ENCODE data around the gene SPIRE2. TPM values are rescaled to one million over a fixed set of nuclear protein-coding genes. Genes with fewer than 3 reads are reported as not detected.
"Not testable (repeated sequence)": the region's sequence is repeated elsewhere in the genome, so short reads cannot be mapped to it uniquely, and the experiment has no call there.

The SPIRE2 gene
- polyA plus RNA-seq, 3 donors = 9.3 to 10.2 (median 9.5) TPM

DNA sequence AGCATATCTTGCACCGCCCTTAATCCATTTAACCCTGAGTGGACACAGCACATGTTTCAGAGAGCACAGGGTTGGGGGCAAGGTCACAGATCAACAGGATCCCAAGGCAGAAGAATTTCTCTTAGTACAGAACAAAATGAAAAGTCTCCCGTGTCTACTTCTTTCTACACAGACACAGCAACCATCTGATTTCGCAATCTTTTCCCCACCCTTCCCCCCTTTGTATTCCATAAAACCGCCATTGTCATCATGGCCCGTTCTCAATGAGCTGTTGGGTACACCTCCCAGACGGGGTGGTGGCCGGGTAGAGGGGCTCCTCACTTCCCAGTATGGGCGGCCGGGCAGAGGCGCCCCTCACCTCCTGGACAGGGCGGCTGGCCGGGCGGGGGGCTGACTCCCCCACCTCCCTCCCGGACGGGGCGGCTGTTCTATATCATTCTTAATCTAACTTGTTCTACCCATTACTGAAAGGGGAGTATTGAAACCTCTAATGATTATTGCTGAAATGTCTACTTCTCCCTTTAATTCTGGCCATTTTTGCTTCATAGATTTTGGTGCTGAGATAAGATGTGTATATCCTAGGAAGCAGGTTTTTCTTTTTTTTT is 21.6 kb upstream of the SPIRE2 start:
- not testable (repeated sequence) for DNase-seq (ENCODE audit: low read depth in 3 of 3, low spot score in 2 of 3)

DNA sequence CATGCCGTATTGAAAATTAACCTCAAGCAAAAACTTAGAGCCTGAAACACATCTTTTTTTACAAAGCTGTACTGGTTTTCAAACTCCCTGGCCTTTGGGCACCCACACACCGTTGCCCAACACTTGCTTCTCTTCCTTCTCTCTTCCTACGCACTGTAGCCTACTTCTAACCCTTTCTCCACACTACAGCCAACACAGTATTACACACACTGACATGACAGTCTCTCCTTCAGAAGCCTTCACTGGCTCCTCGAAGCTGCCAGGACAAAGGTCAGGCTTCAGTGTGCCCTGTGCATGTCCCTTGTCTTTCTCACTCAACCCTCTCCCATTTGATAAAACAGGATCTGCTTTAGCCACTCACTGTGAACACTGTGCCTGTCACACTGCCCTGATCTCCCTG is 19.8 kb upstream of the SPIRE2 start:
- no peak for DNase-seq (ENCODE audit: low read depth in 3 of 3, low spot score in 2 of 3)

DNA sequence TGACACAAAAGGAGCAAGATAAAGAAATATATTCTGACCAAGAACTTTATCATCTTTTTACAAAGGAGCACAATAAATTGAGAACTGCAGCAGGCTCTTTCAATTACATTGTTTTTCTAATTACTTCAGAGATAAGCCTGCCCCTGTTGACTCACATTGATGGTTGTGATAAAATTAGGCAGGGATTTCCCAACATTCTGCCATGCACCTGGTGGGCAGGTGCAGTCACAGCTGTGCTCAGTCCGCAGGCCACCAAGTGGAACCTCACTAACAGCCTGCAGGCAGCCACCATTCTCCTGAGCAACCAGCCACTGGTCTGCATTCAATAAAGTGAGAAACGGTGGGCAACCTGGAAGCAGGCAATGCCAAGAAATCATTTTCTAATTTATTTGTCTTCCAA is 17.0 kb upstream of the SPIRE2 start:
- no peak for DNase-seq (ENCODE audit: low read depth in 3 of 3, low spot score in 2 of 3)

DNA sequence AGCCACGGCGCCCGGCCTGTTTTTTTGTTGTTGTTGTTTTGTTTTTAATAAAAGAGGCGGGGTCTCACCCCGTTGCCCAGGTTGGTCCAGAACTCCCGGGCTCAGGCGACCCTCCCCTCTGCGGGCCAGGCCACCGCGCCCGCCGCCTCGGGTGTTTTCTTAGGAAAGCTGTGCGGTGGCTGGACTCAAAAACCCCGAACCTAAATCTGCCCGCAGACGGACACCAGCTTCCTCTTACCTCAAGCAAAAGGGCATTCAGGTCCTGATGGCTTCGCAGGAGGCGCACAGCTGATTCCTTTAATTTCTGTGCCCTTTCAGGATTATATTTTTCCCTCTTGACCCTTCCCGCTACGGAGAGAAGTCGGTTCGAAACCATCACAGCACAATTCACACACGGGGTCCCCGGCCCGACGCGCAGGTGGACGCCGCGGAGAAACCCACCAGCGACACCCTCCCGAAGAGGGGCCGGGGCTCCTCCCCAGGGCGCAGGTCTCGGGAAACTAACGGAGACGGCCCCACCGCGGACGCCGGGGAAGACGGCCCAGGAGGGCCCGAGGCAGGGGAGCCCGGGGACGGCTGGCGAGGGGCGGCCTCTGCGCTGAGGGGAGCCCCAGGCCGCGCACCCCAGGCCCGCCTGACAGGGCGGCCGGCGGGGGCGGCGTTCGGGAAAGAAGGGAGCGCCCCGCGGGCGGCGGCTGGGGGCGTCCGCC is 12.5 kb upstream of the SPIRE2 start:
- DNase-seq (ENCODE audit: low read depth in 3 of 3, low spot score in 2 of 3) = no peak

DNA sequence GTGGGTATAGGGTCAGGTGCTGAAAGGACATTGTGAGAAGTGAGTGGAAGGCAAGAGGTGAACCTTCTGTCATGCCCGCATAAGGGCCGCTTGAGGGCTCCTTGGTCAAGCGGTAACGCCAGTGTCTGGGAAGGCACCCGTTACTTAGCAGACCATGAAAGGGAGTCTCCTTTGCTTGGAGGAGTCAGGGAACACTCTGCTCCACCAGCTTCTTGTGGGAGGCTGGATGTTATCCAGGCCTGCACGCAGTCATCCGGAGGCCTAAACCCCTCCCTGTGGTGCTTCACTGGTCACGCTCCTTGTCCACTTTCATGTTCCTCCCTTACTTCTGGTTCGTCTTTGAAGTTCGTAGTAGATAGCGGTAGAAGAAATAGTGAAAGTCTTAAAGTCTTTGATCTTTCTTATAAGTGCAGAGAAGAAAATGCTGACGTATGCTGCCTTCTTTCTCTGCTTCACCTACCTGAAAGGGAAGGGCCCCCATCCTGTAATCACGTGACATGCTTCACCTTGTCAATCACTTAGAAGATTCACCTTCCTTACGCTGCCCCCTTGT is 9.3 kb upstream of the SPIRE2 start:
- not testable (repeated sequence) for DNase-seq (ENCODE audit: low read depth in 3 of 3, low spot score in 2 of 3)

DNA sequence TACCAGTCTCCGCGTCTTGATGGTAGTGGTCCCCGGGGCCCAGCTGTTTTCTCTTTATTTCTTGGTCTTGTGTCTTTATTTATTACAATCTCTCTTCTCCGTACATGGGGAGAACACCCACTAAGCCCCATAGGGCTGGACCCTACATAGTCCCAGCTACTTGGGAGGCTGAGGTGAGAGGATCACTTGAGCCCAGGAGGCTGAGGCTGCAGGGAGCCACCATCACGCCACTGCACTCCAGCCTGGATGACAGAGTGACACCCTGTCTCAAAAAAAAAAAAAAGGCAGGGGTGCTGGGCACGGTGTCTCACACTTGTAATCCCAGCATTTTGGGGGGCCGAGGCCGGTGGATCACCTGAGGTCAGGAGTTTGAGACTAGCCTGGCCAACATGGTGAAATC is 8.8 kb upstream of the SPIRE2 start:
- DNase-seq (ENCODE audit: low read depth in 3 of 3, low spot score in 2 of 3) = not testable (repeated sequence)

DNA sequence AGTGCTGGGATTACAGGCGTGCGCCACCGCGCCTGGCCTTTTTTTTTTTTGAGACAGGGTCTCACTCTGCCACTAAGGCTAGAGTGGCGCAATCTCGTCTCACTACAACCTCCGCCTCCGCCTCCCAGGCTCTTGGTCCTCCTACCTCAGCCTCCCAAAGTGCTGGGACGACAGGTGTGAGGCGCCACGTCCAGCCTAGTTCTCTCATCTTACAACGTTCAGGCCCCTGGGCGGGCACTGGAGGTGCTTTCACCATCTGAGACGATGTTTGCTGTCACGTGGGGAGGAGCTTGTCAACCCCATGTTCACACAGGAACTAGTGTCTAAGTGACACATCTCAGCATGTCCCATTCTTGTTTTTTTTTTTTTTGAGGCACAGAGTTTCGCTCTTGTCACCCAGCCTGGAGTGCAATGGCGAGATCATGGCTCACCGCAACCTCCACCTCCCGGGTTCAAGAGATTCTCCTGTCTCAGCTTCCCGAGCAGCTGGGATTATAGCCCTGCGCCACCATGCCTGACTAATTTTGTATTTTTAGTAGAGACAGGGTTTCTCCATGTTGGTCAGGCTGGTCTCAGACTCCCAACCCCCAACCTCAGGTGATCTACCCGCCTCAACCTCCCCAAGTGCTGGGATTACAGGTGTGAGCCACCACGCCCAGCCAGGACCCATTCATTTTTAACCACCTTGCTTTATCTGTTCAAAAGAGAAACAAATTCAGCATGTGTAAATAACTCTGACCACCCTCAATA is 6.7 kb upstream of the SPIRE2 start:
- no peak for DNase-seq (ENCODE audit: low read depth in 3 of 3, low spot score in 2 of 3)

DNA sequence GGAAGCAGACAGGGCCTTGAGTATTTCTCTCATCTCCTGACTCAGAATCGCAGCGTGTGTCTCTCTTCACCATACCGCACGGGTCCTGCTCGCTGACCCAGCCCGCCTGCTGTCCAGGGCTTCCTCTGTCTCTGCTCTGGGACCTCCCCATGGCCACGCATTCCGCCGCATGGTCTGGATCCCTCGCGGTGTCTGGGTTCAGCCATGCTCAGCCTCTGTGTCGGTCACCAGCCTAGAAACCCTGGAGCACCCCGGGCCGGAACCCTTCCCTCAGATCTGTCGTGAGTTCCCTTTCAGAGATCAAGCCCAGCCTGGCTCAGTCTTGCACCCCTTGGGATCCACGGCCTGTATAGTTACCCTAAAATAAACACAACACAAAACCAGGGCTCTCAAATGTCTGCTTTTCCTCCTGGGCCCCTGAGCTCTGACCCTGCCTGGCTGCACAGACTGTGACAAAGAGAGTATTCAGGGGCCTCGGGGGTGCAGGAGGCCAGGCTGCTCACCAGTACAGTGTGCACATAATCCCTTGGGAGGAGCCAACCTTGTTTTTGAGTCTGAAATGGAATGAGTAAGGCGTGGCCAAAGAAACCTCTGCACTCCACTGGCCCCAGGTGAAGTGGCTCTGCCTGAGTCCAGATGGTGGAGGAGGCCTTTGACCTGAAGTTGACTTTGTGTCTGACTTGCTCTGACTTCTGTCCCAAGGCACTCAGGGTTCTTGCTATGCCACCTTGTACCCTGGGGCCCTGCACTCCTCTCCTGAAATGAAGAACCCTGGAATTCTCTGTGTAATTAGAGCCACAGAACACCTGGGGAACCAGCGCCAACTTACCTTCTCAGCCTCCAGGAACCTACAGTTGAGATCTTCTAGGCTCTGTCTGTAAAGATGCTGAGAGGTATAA is 5.8 kb upstream of the SPIRE2 start:
- DNase-seq (ENCODE audit: low read depth in 3 of 3, low spot score in 2 of 3) = no peak

DNA sequence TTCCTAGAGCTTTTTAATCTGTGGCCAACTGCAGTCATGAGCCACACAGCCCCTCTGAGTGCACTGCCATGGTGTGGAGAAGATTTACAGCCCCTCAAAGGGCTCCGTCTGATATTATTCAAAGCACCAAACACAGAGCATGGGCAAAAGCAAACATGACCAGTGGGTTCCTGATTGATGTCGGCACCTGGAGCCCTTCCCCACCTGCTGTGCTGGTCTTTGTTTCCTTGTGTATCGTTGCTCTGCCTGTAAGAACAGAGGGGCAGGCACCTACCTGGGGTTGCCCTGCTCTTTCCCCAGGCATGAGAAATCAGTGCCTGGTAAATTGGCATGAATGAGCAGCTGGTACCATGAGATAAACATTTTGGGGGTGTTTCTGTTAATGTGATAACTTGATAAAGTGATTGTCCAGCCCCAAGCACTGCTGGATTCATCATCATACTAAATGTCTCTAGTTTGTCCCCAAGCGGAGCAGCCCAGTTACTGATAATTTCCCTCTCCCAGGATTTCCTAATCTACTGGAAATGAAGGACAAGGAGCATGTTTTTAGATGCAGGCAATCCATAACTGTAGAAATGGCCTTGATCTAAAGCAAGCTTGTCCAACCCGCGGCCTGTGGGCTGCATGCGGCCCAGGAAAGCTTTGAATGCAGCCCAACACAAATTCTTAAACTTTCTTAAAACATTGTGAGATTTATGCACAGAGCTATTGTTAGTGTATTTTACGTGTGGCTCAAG is 5.0 kb upstream of the SPIRE2 start:
- no peak for DNase-seq (ENCODE audit: low read depth in 3 of 3, low spot score in 2 of 3)

DNA sequence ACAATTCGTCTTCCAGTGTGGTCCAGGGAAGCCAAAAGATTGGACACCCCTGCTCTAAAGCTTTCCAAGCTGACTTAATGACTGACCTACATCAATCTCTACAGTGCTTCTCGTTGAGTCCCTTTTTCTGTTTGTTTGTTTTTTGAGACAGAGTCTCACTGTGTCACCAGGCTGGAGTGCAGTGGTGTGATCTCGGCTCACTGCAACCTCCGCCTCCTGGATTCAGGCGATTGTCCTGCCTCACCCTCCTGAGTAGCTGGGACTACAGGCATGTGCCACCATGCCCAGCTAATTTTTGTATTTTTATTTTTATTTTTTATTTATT is 4.5 kb upstream of the SPIRE2 start:
- DNase-seq (ENCODE audit: low read depth in 3 of 3, low spot score in 2 of 3) = not testable (repeated sequence)

DNA sequence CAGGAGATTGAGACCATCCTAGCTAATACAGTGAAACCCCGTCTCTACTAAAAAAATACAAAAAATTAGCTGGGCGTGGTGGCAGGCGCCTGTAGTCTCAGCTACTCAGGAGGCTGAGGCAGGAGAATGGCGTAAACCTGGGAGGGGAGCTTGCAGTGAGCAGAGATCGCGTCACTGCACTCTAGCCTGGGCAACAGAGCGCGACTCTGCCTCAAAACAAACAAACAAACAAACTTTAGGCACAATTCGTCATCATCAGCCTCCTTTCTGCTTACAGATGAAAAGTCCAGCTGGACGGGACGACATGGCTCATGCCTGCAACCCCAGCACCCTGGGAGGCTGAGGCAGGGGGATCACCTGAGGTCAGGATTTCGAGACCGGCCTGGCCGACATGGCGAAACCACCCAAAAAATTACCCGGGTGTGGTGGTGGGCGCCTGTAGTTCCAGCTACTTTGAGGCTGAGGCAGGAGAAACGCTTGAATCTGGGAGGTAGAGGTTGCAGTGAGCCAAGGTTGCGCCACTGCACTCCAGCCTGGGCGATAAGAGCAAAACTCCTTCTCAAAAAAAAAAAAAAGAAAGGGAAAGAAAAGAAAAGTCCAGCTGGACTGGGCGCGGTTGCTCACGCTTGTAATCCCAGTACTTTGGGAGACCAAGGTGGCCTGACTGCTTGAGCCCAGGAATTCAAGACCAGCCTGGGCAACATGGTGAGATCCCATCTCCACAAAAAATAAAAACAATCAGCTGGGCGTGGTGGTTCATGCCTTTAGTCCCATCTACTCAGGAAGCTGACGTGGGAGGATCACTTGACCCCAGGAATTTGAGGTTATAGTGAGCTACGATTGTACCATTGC is 1.5 kb upstream of the SPIRE2 start:
- DNase-seq (ENCODE audit: low read depth in 3 of 3, low spot score in 2 of 3) = no peak

DNA sequence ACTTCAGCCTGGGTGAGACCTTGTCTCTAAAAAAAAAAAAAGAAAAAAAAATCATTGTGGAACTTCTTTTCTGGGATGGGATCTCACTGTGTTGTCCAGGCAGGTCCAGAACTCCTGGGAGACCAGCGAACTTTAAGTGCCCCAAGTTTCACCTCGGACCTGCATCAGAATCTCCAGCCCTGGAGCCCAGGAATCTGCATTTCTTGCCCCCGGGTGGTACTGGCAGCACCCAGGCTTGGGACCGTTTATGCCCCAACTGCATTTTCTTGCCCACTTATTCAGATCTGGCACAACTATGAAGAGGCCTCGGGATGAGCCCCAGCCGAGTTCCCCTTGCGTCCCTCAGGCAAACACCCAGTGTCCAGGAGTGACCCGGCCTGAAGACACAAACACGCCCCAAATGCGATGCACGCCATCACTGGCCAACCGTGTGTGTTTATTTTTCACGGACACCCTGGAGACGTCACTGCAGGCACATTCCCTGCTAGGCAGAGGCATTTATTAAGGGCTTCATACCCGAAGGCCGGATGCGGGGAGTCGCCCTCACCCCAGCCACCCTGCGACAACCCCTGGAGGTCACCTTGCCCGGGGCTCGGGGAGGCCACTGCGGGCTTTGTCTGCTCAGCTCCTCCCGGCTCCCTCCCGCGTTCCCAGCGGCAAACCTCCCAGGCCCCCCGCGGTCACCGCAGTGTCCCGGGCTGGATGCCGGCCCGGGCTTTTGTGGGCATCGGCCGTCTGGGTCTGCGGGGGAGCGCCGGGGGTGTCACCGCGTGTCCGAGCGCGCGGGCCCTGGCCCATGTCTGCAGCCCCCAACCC is 684 bp upstream of the SPIRE2 start:
- no peak for DNase-seq (ENCODE audit: low read depth in 3 of 3, low spot score in 2 of 3)

DNA sequence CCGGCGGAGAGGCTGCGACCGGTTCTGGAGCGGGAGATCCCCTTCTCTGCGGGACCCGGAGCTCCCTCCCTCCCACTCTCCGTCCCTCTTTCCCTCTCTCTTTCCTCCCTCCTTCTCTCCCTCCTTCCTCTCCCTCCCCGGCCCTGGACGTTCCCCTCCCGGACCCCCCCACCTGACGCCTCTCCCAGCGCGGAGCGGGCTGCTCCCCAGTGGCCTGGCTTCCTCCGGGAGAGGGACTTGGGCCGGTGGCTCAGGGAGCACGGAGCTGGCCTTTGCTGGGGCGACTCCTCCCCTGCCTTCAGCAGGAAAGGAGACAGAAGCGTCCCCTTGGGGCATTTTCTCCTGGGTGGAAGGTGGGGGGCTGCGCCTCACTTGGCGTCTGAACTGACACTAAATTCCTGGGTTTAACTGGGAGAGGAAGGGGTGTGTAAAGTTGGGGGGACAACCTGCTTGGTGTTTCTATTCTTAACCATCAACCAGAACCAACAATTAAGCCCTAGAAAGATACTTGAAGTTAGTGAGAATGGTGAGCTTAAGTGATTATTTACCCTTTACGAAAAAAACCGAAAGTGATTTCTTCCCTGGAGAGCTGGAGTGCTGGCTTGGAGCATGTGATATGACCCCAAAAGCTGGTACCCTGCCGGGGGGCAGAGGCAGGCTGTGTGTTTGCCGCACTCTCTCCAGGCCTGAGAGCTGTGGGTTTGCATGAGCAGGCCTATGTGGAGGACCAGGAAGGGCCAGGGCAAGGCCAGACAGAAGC is 775 bp downstream of the SPIRE2 start:
- no peak for DNase-seq (ENCODE audit: low read depth in 3 of 3, low spot score in 2 of 3)

DNA sequence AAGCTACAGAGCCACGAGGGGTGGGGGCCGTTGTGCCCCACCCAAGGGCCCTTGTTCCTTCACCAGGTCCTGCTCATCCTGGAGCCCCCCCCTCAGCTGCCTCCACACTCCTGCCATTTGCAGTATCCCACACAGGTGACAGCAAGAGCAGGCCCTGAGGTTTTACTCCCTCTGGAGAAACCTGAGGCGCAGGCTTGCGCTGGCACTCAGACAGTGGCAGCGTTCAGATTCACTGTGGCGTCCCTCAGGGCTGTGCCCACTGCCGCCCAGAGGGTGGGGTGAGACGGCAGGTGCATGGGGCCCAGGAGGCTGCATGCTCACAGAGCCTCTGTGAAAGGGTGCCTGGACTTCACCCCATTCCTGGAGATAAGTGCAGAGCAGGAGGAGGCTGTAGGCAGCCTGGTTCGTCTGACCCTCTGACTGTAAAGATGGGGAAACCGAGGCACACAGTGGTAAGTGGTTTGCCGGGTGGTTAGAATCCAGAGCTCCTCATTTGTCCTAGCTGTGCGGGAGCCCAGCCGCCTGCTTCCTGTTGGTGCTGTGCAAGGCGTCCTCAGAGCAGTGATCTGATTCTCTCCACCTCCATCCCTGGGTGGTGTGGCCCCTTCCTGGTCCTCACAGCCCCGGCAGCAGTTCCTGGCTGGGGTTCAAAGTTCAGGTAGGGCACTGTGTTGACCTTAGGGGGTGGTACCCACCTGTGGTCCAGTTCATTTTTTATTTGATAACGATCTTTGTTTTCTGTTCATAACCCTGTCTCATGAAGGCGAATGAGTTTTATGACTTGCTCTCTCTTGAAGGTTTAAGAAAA is 1.6 kb downstream of the SPIRE2 start:
- no peak for DNase-seq (ENCODE audit: low read depth in 3 of 3, low spot score in 2 of 3)

DNA sequence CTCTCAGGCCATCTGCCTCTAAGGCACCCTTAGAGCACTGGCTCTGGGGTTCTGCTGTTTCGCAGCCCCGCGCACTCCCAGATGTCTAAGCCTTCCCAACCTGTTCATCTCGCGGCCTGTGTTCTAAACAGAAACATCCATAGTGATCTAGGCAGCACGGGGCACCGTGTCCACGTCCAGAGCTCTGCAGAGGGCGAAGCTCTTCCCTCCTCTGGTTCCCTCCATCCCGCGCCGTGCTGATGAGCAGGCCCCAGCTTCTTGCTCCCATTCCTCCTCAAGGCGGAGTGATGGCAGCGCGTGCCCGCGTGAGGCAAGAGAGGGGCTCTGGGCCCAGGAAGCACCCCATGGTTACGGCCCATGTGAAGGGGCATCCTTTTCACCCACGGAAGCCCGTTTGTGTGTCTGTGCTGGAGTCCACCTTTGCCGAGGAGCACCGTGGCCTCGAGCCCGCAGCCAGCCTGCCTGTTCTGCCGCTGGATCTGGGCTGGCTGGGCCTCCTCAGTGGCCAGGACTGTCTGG is 3.6 kb downstream of the SPIRE2 start:
- DNase-seq (ENCODE audit: low read depth in 3 of 3, low spot score in 2 of 3) = no peak

DNA sequence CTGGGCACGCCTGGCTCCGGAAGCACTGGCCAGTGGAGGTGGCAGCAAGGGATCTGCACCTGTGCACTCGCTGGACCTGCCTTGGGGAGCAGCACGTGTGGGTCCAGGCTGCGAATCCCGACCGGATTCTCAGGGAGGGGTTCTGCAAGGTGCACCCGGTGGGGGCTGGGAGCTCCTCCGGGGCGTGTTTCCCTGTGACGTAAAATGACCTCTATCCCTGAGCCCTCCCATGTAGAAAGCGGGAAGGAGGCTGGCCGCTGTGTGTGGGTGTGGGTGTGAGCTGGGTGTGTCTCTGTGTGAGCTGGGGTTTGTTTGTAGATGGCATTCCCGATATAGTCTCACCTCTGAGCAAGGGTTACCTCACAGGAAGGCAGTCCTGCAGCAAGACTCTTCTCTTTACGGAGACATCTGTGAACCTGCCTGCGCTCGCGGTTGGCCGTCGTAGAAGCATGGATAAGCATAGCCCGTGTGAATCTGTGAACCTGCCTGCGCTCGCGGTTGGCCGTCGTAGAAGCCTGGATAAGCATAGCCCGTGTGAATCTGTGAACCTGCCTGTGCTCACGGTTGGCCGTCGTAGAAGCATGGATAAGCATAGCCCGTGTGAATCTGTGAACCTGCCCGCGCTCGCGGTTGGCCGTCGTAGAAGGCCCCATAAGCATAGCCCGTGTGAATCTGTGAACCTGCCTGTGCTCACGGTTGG is 5.5 kb downstream of the SPIRE2 start:
- DNase-seq (ENCODE audit: low read depth in 3 of 3, low spot score in 2 of 3) = not testable (repeated sequence)

All from right renal cortex interstitium (tissue), 3 donors.